HG02973 (cell line): ENCODE measurements around the gene SIDT1.
A peak's percentile ranks its signal among the peaks of the same experiment; 100 is the strongest.

Experiments
- ATAC-seq: cut with Tn5 transposase; IDR thresholded peaks from one replicate; pipeline ENCODE4 v1.9.1; 2021; ENCODE audit warnings: moderate library complexity; ENCODE audit not compliant: unreplicated experiment

The SIDT1 gene

DNA sequence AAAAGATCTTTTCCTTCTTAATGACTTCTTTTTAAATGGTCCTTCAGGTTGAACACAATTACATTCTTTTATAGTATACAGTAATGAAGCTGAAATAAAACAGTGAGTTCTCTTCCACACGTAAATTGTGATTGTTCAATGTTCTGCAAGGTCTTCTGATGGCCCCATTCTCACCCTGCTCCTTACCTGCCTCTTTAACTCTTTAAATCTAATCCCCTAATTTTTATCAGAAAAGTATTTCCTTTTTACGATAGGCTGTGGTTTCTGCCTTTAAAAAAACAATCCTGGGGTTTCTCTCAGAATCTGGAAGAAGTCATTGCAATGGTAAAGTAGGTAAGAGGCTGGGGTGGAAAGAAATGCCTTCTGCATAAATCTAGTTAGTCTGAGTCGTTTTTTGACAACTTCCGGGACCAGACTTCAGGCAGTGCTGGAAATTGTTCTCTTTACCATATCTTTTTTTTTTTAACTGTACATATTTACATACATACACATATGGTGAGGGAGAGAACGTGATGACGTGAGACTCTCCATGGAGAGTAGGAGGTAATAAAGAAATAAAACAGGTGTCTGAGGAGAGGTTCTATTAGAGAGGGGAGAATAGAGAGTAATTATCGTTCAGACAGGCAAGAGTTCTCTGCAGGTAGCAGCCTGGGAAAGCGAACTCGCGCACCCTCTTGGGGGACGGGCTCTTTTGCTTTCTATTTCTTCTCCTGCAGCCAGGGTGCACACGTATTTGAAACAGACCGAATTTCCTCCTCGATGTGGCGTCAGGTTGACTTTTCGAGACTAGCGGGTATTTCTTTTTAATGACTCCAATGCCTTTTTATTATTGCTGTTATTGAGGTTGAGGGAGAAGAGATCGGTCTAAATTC is at the start of gene SIDT1:
TSS of gene SIDT1 (plus strand) at position 730 of the 872 bp plus-strand sequence. CDS start 467 bp downstream, outside the sequence.
- ATAC-seq: peak; percentile 70

DNA sequence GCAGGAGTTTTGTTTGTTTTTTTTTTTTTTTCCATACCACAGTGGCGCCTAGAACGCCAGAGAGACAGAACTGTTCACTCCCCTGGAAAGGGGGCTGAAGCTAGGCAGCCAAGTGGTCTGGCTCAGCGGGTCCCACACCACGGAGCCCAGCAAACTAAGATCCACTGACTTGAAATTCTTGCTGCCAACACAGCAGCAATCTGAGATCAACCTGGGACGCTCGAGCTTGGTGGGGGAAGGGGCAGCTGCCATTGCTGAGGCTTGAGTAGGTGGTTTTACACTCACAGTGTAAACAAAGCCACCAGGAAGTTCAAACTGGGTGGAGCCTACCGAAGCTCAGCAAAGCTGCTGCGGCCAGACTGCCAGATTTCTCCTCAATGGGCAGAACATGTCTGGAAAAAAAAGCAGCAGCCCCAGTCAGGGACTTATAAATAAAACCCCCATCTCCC is 47.2 kb upstream of the SIDT1 start:
- no peak for ATAC-seq

DNA sequence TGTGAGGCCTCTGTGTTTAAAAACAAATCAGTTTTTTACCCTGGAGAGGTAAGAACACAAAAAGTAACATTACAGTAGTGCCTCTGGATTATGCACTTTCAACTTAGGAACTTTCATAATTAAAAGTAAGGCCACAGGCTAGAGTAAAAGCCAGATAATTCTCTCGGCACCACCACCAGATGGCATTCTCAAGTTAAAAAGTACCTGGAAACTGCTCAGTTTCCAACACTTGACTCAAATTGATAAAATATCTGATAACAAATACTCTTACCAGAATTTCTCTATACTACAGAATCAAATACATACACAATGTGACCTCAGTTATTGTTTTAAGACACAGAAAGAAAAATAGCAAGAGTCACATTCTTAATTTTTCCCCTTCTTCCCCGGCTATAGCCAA is 37.3 kb upstream of the SIDT1 start:
- ATAC-seq: no peak

DNA sequence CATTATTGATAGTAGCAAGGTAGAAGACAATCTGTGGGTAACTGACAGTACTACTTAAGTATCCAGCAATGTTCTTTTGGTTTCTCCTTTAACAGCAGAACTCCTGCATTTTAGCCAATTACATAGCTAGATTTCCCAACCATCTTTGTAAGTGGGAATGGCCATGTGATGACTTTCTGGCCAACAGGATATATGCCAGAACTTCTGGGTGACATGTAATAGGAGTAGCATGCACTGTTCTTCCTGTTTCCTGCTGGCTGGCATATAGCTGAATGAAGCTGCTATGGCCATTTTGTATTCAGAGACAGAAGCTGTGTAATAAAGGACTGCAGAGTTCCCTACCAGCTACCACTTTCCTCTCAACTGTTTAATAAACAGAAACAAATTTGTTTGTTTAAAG is 35.4 kb upstream of the SIDT1 start:
- no peak for ATAC-seq

DNA sequence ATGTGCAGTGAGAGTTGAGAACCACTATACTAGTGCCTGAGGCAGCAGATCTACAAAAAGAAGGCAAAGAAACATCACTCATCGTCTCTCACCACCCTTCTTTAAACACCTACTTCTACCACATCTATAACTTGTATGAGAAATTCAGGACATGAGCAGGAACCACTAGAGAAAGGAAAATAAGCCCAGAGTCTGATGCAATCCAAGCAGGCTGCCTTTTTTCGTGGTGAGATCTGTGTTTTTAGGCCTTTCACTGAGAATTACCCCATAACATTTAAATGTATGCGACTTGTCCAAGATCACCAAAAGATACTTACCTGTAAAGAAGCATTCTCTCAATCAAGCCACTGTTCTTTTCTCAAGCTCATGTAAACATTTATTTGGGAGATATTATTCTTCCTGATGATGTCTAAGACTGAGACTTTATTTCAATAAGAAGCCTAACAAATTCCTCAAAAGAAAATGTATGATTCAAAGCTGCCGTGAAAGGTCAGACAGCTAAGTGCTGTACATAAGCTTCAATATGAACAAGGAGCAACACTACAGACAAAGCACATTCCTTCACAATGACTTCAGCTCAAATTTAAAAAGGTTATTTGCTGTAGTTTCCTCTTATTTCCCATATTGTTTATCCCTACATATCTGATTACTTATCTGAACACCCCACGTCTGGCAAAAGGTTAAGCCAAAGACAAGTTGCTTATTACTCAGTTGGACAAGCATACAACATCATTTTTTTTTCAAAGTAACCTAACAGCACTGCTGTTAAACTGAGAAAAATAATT is 33.9 kb upstream of the SIDT1 start:
- no peak for ATAC-seq

DNA sequence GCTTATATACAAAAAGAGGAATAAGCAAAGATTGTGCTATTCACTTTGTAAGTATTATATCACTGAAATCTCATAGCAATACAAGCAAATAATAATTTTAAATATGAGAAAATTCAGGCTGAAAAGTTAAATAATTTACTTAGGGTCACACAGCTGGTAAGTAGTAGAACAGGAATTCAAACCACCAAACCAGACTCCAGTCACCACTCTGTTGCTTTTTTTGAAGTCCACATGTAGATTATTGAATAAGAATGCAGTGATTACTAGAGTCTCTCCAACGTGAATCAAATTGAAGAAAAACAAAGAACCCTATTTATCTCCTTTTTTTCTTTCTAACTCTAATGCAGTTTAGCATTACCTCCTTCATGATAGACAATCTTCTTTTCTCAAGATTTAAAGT is 33.3 kb upstream of the SIDT1 start:
- no peak for ATAC-seq

DNA sequence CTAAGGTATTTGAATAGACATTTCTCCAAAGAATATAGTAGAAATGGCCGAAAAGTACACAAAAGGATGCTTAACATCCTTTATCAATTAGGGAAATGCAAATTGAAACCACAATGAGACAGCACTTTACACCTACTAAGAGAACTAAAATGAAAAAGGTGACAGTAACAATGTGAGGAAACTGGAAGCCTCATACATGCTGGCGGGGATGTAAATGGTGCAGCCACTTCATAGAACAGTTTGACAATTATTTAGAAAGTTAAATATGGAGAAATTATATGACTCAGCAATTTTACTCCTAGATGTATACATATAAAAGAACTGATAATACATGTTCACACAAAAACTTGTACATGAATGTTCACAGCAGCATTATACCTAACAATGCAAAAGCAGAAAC is 30.8 kb upstream of the SIDT1 start:
- ATAC-seq: no peak

DNA sequence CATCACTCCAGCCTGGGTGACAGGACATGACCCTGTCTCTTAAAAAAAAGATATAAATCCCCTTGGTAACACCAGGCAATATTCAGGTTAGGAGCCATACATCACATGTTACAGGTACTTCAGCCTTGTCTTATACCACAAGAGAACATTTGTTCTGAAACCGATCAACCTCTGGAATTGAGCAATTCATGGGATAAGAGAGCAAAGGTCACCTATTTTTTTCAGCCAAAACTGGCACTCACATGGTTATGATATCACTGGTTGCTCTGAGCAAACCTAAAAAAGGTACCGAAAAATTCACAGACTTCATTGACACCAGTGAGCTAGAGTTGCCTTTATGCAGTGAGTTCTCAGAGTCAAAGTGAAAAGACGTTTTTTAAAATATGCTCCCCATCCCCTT is 26.5 kb upstream of the SIDT1 start:
- no peak for ATAC-seq

DNA sequence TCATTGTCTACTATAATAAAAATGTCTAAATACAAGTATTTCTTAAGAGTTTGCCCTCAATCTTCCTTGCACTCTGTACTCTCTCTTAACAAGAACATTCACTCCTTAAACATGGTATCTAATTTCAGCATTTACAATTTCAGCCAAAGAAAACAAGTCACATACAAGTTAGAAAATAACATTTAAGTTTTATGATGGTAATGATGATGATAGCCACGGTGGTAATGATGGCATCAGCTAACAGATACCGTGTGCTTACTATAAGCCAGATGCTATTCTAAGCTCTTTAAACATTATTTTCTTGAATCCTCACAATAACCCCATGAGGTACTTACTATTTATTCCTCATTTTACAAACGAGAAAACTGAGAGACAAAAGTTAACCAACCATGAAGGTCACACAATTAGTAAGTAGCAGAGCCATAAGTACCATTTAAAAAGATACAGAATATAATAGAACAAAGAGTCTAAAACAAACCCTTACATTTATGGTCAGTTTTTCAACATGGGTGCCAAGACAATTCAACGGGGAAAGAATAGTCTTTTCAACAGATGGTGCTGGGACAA is 24.8 kb upstream of the SIDT1 start:
- no peak for ATAC-seq

DNA sequence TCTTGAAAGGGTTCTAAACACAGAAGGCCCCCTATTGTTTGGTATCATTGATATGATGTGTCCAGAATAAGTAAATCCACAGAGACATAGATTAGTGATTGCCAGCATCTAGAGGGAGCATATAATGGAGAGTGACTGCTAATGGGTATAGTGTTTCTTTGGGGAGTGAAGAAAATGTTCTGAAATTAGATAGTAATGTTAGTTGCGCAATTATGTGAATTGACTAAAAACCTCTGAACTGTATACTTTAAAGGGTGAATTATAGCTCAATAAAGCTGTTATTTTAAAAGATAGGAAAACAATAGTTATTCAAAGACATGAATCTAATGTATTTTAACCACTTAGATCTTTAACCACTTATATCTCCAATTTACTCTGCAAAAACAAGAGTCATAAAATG is 23.4 kb upstream of the SIDT1 start:
- ATAC-seq: no peak

DNA sequence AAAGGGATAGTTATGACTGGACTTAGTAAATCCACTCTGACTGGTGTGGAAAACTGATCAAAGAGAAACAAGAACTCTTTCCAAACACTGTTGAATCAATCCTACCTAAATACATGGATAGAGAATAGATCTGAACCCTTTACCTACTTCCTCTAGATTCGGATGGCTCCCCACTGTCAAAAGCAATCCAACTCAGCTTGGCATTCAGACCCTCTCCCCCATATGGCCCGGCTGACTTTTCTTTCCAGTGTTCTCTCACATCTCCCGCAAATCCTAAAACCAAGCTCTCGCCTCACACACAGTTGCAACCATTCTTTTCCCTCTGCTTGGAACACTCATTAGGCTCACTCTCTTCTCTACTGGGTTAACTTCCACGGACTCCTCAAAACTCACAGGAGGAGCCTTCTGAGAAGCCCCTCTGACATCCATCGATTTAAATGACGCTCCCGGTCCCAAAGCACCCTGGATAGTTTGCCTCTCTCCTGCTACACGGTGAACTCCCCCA is 18.0 kb upstream of the SIDT1 start:
- peak; percentile 14 for ATAC-seq

DNA sequence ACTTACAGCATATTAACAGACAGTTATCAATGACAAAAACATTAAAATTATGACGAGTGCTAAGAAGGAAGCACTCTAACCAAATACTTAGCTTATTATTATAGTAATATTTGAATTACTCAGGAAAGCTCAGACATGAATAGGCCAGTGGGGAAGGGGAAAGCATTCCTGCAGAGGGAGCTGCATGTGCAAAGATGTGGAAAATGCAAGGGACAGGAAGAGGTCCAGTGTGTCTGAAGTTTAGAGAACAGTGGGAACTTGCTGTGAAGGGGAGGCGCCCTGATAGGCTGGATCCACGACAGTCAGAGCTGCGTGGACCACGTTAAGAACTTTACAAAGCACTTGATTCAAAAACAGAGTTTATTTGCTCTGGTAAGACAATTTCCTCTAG is 16.2 kb upstream of the SIDT1 start:
- no peak for ATAC-seq

DNA sequence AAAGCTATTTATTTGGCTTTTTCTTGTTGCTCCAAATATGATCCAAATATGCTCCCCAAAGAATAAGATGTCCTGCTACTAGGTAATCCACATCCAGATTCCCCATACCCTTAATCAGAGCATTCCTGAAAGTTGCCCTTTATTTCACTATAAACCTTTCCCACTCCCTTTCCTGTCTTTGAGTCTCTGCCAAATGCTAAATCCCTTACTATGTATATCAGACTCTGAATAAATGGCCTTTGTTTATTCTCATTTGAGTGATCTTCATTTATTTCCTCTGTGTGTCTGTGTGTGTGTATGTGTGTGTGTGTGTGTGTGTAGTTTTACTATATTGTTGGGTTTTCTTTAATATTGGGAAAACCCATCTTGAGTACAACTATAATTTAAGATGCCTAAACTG is 10.4 kb upstream of the SIDT1 start:
- no peak for ATAC-seq

DNA sequence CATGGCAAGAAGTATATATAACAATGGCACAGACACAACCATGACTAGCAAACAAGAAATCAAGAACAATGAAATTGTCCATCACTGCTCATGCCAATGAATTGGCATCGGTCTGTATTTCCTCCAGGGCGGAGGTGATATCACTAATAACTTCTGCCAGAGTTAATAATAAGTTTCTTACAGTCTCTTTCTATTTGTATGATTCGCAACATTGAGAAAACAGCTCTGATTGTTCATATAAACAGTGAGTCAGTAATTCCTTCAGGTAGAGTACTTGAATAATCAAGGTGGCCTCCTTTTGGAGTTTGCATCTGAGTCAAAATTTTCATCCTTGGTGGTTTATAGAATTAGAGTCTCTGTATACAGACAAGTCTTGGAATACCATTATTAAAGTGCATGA is 9.1 kb upstream of the SIDT1 start:
- ATAC-seq: no peak

DNA sequence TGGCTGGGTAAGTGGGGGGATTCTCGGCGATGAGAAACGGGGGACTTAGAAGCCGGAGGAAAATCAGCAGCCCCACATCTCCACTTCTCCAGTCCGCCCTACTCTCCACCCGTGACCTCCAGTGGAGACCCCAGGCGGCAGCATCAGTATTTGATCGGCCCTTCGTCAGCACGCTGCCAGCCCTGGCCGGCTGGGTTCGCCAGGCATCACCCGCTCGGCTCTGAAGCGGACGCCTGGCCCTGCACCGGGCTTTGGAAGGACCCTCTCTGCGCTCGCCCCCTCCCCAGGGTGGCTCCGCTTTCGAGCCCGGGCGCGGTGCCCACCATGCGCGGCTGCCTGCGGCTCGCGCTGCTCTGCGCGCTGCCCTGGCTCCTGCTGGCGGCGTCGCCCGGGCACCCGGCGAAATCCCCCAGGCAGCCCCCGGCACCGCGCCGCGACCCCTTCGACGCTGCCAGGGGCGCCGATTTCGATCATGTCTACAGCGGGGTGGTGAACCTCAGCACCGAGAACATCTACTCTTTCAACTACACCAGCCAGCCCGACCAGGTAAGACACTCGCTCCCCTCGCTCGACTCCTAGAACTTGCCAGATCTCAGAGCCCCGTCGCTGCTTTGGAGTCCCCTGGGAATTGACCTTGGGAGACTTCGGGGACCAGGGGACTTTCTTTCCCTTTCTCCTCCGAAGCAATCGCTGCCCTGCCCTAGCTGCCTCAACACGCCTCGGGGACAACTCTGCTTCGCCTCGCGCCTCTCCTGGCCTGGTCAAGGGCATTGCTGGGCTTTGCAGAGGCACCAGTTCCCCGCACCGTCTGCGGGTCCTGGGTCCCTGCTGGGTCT is 561 bp downstream of the SIDT1 start:
- ATAC-seq: peak; percentile 38

DNA sequence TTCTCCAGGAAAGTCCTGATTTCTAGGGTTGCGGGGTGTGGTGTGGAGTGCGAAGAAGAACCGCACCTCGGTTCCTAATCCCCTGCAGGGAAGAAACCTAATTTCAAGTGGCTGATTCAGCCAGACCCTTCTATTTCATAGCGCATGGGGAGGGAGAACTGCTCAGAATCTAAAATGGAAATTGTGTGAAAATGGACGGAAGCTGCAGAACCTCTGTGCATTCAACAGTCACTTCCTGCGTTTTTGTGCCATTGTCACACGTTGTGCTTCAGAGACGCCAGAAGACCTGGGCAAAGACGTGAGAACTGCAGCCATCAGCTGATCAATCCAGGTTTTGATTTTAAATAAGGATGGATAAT is 1.2 kb downstream of the SIDT1 start:
- ATAC-seq: no peak

DNA sequence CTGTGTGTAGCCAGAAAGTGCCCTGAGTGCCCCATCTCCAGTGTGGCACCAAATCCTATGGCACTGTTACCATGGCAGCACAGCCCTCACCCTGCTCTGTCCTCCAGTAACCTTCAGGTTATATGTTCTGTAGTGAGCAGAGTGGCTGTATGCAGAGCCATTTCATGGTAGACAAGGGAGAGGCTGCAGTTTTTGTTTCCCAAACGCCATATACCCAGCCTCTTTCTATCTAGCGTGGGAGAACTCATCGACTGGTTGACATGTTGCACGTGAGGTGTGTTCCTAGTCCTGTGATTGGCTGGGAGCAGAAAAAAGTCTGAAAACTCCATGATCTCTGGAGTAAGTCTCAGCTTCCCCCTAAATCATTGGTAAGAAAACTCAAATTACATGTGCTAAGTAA is 2.0 kb downstream of the SIDT1 start:
- no peak for ATAC-seq

DNA sequence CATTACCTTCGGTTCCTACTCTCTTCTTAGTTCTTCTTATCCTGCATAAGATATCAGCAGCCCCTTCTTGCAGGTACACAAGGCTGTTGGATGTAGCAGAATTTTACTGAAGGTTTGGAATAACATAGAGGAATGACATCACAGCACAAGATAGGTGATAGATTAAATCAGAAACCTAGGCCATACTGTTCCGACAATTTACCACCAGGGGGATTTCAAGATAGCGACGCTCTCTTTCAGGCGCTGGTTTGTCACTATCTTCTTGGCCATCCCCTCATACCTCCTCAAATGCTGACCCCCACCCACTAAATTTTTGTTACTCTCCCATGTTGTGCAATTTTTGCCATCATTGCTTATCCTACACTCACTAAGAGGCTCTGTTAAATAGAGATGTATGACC is 3.5 kb downstream of the SIDT1 start:
- no peak for ATAC-seq

DNA sequence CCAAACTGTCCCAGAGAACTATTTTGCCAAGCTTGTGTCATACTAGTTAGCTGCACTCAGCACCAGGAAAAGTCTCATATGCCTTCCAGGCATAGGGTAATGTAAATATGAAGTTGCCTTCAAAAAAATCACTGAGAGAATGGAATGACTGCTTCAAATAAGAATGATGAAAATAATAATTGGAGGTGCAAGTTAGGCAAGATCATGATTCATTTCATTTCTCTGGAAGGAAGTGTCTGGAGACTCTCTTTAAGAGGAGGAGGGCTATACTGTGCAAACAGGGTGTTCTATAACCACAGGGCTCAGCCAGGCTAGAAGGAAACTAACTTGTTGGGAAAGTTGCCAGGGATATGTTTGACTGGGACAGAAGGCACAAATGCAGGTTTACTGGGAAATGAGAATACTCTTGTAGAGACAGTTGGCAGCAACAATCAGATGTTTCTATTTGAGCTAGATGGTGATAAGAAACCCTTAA is 4.3 kb downstream of the SIDT1 start:
- no peak for ATAC-seq

DNA sequence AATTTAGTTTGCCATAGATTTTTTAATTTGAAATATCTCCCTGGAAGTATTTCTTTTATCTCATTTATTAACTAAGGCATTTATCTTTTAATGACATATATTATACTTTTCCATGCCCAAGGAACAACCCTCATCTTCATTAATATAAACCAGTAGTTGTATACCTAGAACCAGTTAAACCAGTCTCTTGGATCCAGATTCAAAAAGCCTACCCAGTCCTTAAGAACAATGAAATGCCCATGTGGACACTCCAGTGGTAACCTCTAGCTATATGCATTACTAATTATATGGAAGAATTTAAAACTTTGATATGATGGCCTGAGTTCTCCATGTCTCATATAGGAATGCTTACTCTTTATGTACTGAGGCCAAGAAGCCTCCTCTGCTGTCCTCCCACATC is 4.8 kb downstream of the SIDT1 start:
- ATAC-seq: no peak

DNA sequence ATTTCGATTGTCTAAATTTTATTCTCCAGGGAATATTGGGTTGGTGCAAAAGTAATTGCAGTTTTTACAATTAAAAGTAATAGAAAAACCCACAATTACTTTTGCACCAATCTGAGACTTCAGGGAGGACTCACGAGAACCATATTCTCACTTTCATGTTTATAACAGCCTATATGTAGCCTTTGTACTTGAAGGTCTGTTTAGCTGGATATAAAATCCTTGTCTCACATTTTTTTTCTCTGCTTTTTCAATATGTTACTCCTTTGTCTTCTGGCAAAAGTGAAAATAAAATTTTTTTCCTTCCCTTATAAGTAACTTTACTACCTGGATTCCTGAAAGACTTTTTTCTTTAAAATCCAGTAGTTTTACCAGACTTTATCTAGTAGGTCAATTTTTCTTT is 9.2 kb downstream of the SIDT1 start:
- ATAC-seq: no peak
